ENCODE data around the gene ALOX5. TPM values are rescaled to one million over a fixed set of nuclear protein-coding genes. Genes with fewer than 3 reads are reported as not detected.
A peak's percentile ranks its signal among the peaks of the same experiment; 100 is the strongest.

The ALOX5 gene
- total and polyA plus RNA-seq, 10 donors = 69.3 to 357 (median 154) TPM

DNA sequence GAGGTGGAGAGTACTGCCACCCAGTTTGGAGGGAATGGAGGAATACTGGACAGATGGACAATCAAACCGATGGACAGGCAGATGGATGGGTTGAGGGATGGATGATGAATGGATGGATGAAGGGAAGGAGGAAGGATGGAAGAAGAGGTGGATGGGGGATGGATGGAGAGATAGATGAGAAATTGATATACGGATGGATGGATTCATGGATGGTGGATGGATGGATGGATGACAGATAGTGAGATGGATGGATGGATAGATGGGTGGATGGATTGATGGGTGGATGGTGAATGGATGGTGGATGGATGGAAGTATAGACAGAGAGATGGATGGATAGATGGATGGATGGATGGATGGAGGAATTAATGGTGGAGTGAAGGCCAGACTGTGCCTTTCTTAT, 42.6 kb downstream of the ALOX5 start:
- DNase-seq = no peak
- TF ChIP-seq, protein P1, sequence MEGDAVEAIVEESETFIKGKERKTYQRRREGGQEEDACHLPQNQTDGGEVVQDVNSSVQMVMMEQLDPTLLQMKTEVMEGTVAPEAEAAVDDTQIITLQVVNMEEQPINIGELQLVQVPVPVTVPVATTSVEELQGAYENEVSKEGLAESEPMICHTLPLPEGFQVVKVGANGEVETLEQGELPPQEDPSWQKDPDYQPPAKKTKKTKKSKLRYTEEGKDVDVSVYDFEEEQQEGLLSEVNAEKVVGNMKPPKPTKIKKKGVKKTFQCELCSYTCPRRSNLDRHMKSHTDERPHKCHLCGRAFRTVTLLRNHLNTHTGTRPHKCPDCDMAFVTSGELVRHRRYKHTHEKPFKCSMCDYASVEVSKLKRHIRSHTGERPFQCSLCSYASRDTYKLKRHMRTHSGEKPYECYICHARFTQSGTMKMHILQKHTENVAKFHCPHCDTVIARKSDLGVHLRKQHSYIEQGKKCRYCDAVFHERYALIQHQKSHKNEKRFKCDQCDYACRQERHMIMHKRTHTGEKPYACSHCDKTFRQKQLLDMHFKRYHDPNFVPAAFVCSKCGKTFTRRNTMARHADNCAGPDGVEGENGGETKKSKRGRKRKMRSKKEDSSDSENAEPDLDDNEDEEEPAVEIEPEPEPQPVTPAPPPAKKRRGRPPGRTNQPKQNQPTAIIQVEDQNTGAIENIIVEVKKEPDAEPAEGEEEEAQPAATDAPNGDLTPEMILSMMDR (IDR thresholded peaks at IDR 0.05 in 8 of 11, conservative IDR thresholded peaks at IDR 0.05 in 3 of 11) = no peak
- TF ChIP-seq POLR2AphosphoS5 (IDR thresholded peaks at IDR 0.05) = no peak
- TF ChIP-seq POLR2A (IDR thresholded peaks at IDR 0.05) = no peak
- intact Hi-C loops (cut with DNase I; ENCODE audit: low total_unique reads) = no loop called here
- H3K27ac ChIP-seq = peak overlapping the region in 4 of 8 donors; percentile 5 to 98 (median 96)
- no peak overlapping the region for H3K4me3 ChIP-seq
- H3K36me3 ChIP-seq = peaks cover 0 to 39% (median 14%) of the 10 kb centered on the region in 6 donors
- H3K9me3 ChIP-seq = no peaks in the 10 kb centered on the region
- H3K4me1 ChIP-seq = peaks cover 25 to 48% (median 39%) of the 10 kb centered on the region in 6 donors
- no peaks in the 10 kb centered on the region for H3K27me3 ChIP-seq (replicated peaks in 1 of 7)
- WGBS, 5 donors = 93 to 98% (median 97%) methylated on average over 2 of the region's 2 CpGs

DNA sequence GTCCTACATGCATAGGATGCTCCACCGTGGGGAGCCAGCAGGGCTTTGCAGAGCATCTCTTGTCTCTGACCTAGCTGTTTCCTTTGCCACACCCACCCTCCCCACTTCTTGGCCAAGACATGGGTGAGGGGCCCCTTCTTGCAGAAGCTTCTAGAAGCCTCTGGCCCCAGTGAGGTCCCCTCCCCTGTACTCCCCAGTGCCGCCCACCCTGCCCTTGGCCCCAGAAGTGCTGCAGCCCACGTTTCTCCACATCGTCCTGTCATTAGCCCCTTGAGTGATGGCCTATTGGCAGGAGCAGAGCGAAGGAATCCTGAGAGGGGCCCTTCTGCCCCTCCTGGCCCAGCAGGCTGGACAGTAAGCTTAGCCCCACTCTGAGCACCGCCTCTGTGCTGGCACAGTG, 43.7 kb downstream of the ALOX5 start:
- H3K36me3 ChIP-seq = peaks cover 0 to 39% (median 4%) of the 10 kb centered on the region in 6 donors
- H3K27me3 ChIP-seq (replicated peaks in 1 of 7) = no peaks in the 10 kb centered on the region
- WGBS, 5 donors = 71 to 83% (median 75%) methylated on average over 5 to 6 of the region's 6 CpGs
- DNase-seq = peak; percentile 77
- intact Hi-C loops (cut with DNase I; ENCODE audit: low total_unique reads) = no loop called here
- peak overlapping the region in 1 of 8 donors; percentile 78 for H3K4me3 ChIP-seq
- no peak for TF ChIP-seq POLR2AphosphoS5 (IDR thresholded peaks at IDR 0.05)
- TF ChIP-seq POLR2A (IDR thresholded peaks at IDR 0.05) = no peak
- TF ChIP-seq, protein P1 (IDR thresholded peaks at IDR 0.05 in 8 of 11, conservative IDR thresholded peaks at IDR 0.05 in 3 of 11) = no peak
- H3K9me3 ChIP-seq = no peaks in the 10 kb centered on the region
- peaks cover 27 to 60% (median 45%) of the 10 kb centered on the region in 6 donors for H3K4me1 ChIP-seq
- peak overlapping the region in 7 of 8 donors; percentile 93 to 98 (median 95) for H3K27ac ChIP-seq

DNA sequence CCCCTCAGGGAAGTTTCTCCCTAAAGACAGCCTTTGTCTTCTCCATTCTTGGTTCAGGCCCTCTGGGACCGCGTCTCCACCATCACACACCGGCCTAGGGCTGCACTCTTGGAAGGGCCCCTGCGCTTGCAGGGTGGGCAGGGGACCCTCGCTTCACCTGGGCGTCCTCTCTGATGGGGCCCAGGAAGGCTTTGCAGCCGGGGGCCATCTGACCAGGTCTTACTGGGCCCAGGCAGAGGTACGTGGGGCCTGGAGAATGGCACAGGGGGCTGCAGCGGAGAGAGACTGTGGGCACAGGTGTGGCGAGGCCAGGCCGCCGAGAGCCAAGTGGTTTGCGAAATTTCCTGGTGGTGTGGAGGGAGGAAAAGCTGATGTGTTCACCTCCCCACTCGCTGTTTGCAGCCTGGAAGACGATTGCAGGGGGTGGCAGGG, 44.4 kb downstream of the ALOX5 start:
- TF ChIP-seq POLR2AphosphoS5 (IDR thresholded peaks at IDR 0.05) = no peak
- peak in 1 of 3 donors; percentile 7 for TF ChIP-seq POLR2A (IDR thresholded peaks at IDR 0.05)
- TF ChIP-seq, protein P1 (IDR thresholded peaks at IDR 0.05 in 8 of 11, conservative IDR thresholded peaks at IDR 0.05 in 3 of 11) = no peak
- Histone ChIP-seq H3K9me3 (no peaks in the 10 kb centered on the region), H3K27me3 (replicated peaks in 1 of 7) (no peaks in the 10 kb centered on the region), H3K4me3 (peak overlapping the region in 7 of 8 donors; percentile 53 to 78 (median 55)), H3K36me3 (peaks cover 0 to 39% (median 0%) of the 10 kb centered on the region in 6 donors), H3K4me1 (peaks cover 27 to 67% (median 45%) of the 10 kb centered on the region in 6 donors), H3K27ac (peak overlapping the region; percentile 84 to 98 (median 94))
- WGBS, 5 donors = 12 to 48% (median 35%) methylated on average over 7 to 15 of the region's 15 CpGs
- intact Hi-C loops (cut with DNase I; ENCODE audit: low total_unique reads) = no loop called here
- no peak for DNase-seq

DNA sequence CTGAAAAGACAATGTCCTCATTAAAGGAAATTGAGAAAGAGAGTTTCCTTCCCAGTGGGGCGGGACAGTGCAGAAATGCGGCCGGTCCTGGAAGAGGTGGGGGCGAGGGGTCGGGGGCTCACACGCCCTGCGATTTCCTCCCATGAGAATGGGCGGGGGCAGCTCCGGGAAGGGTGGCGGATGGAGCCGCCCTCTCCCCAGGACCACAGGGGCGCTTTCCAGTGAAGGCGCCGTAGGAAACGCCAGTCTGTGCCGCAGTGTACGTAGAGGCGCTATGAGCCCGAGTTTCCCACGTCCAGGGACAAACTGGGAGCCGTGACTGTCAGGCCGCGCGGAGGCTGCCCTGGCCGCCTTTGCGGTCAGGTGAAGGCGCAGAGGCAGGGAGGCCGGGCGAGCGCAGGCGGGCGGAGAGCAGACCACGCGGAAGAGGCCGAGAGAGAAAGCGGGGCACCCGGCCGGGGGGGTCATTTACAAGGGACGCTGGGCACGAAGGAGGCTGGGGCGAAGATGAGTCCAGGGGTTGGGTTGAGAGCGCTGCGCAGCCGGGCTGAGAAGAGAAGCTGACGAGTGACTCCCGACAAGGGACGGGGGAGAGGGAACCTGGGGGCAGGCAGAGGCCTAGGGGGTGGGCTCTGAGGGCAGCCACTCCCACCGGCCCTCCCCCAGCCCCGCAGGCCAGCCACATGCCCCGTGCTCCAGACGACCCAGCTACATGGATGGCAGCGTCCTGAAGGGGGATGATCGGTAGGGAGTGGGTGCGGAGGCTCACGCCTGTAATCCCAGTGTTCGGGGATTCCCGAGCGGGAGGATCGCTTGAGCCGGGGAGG, 45.0 kb downstream of the ALOX5 start:
- Histone ChIP-seq H3K36me3 (peaks cover 0 to 41% (median 2%) of the 10 kb centered on the region in 6 donors), H3K4me1 (peaks cover 27 to 73% (median 45%) of the 10 kb centered on the region in 6 donors), H3K9me3 (no peaks in the 10 kb centered on the region), H3K27me3 (replicated peaks in 1 of 7) (no peaks in the 10 kb centered on the region), H3K4me3 (peak overlapping the region; percentile 40 to 78 (median 55)), H3K27ac (peak overlapping the region; percentile 84 to 98 (median 94))
- DNase-seq = peak; percentile 93
- intact Hi-C loops (cut with DNase I; ENCODE audit: low total_unique reads) = no loop called here
- 0 to 2% (median 1%) methylated on average over 45 to 60 of the region's 60 CpGs for WGBS, 5 donors
- peak; percentile 67 to 88 (median 83) for TF ChIP-seq POLR2AphosphoS5 (IDR thresholded peaks at IDR 0.05)
- no peak for TF ChIP-seq POLR2A (IDR thresholded peaks at IDR 0.05)
- TF ChIP-seq, protein P1 (IDR thresholded peaks at IDR 0.05 in 8 of 11, conservative IDR thresholded peaks at IDR 0.05 in 3 of 11) = peak in 1 of 11 experiments; percentile 11

Measured in spleen (tissue), 11 donors.